ENCODE results near the gene COL6A1. TPM values are rescaled to one million over a fixed set of nuclear protein-coding genes. Genes with fewer than 3 reads are reported as not detected.

The COL6A1 gene
- total RNA-seq, 2 donors from 2014 or later = 814 to 1,189 TPM

DNA sequence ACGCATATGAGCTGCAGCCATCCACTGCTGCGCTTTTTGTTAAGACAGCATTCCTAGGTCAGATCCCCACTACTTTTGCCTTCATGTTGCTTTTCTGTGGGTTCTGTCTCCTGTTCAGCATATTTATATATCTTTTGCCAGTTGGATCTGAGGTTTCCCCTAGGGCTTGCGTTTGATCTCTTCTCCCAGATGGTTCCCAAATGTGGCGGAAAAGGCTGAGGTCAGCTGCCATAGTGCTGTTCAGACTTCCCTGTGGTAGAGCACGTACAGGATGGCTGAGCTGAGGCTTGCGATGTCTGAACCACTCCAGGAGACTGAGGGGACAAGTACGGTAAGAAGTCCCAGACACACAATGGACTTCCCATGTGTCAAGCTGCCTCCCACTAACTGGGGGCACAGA is 39.8 kb downstream of the COL6A1 start:
- H3K27ac ChIP-seq = no peak overlapping the region
- no peaks in the 10 kb centered on the region for H3K9me3 ChIP-seq
- TF ChIP-seq CTCF (IDR thresholded peaks at IDR 0.05) = no peak
- no peaks in the 10 kb centered on the region for H3K36me3 ChIP-seq
- DNase-seq (ENCODE audit: low spot score) (no peak), ATAC-seq (ENCODE audit: insufficient number of reproducible peaks, low FRiP score, low read depth) (no peak)
- H3K4me3 ChIP-seq = no peak overlapping the region
- peaks cover 0 to 3% of the 10 kb centered on the region in 2 donors for H3K4me1 ChIP-seq (ENCODE audit: control insufficient read depth in 1 of 2, low read depth in 2 of 2)
- no peaks in the 10 kb centered on the region for H3K27me3 ChIP-seq (replicated peaks; ENCODE audit: insufficient read depth)

- no peak for TF ChIP-seq CTCF (IDR thresholded peaks at IDR 0.05)
Observed at GRCh38 chr21:46021978-46022544, 40.5 kb downstream of the COL6A1 start.

DNA sequence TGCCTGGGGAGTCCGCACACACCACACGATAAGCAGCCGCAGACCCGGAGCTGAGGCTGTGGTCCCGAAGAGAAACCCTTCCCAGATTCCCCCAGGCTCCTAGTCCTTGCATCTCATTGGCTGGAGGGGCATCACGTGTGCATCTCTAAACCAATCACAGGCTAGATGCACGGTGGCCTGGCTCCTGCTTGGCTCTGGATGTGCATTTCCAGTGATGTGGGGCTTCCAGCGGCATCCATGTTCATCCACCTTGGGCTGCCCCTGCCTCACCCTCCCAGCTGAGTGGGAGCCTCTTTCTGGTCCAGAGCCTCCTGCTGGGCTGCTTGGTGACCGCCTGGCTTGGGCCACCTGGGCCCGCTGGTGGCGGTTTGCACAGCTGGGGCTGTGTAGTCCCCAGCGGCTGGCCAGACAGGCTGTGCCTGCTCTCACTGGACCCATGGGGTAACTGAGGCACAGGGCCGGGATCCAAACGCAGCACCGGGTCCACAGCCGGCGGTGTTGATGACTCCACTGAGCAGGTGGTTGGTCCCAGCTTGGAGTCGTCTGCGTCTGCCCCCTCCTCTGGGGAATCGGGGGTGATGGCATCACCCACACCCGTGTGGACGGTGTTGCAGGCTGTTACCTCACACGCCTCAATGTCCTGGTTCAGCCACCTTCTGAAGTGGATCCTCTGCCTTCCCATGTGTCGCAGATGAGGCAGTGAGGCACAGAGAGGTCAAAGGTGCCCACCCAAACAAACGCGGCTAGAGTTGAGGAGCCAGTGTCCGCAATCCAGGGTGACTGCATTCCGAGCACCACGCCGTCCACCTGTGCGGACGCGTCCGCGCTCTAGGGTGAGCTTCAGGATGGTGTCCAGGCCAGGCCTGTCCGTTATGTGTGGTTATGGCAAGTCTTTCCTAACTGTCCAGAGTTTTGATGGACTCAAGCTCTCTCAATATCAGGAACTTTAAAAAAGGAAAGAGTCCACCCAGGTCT is 41.3 kb downstream of the COL6A1 start:
- Histone ChIP-seq H3K4me3 (no peak overlapping the region), H3K9me3 (no peaks in the 10 kb centered on the region), H3K27me3 (replicated peaks; ENCODE audit: insufficient read depth) (no peaks in the 10 kb centered on the region), H3K4me1 (ENCODE audit: control insufficient read depth in 1 of 2, low read depth in 2 of 2) (peaks cover 3 to 6% of the 10 kb centered on the region in 2 donors), H3K36me3 (no peaks in the 10 kb centered on the region), H3K27ac (no peak overlapping the region)
- ATAC-seq (ENCODE audit: insufficient number of reproducible peaks, low FRiP score, low read depth) = no peak
- no peak for TF ChIP-seq CTCF (IDR thresholded peaks at IDR 0.05)
- no peak for DNase-seq (ENCODE audit: low spot score)

More at GRCh38 chr21:46021978-46022544, 40.5 kb downstream of the COL6A1 start:
- ATAC-seq (ENCODE audit: insufficient number of reproducible peaks, low FRiP score, low read depth) (no peak), DNase-seq (ENCODE audit: low spot score) (no peak)
- H3K4me1 ChIP-seq (ENCODE audit: control insufficient read depth in 1 of 2, low read depth in 2 of 2) = peaks cover 0 to 3% of the 10 kb centered on the region in 2 donors
- no peak overlapping the region for H3K4me3 ChIP-seq
- H3K9me3 ChIP-seq = no peaks in the 10 kb centered on the region
- no peaks in the 10 kb centered on the region for H3K27me3 ChIP-seq (replicated peaks; ENCODE audit: insufficient read depth)
- no peaks in the 10 kb centered on the region for H3K36me3 ChIP-seq
- no peak overlapping the region for H3K27ac ChIP-seq

DNA sequence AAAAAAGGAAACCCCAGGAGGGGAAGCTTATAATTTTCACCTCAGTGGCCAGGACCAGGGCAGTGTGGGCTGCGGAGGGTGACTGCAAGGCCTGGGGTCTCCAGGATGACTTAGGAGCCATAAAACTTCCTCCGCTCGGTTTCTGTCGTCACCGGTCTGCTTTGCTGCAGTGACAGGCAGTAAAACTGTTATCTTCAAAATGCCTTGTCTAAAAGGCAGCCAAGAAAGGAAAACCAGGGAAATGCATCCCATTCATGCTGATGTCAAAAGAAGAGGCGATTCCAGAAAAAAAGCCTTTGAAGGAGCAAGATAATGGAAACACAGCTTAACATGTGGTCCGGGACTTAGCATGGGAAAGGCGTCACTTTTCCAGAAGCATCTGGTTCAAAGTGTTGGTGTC is 42.0 kb downstream of the COL6A1 start:
- peaks cover 10 to 13% of the 10 kb centered on the region in 2 donors for H3K4me1 ChIP-seq (ENCODE audit: control insufficient read depth in 1 of 2, low read depth in 2 of 2)

More for the DNA sequence above, 42.0 kb downstream of the COL6A1 start:
- ATAC-seq (ENCODE audit: insufficient number of reproducible peaks, low FRiP score, low read depth) (no peak), DNase-seq (ENCODE audit: low spot score) (no peak)
- no peak overlapping the region for H3K4me3 ChIP-seq
- no peak overlapping the region for H3K27ac ChIP-seq
- TF ChIP-seq CTCF (IDR thresholded peaks at IDR 0.05) = no peak
- no peaks in the 10 kb centered on the region for H3K9me3 ChIP-seq
- no peaks in the 10 kb centered on the region for H3K36me3 ChIP-seq
- H3K27me3 ChIP-seq (replicated peaks; ENCODE audit: insufficient read depth) = no peaks in the 10 kb centered on the region

Data from thoracic aorta (tissue), 2 donors.